Adipocyte (in vitro differentiated cells): ENCODE results near the gene SLIT3.

Experiments
- DNase-seq: peaks from one replicate; pipeline ENCODE4 v3.0.0-alpha.2; 2015; ENCODE audit warnings: low read depth
- H3K27me3 ChIP-seq: replicated peaks from 2 replicates; pipeline ENCODE4 v1.7.0; 2013; ENCODE audit warnings: mild to moderate bottlenecking, low read length, moderate library complexity; ENCODE audit not compliant: control insufficient read depth, insufficient read depth
- H3K36me3 ChIP-seq: 2 replicates; pipeline ENCODE4 v1.7.0; 2013; ENCODE audit warnings: low read length, mild to moderate bottlenecking, moderate library complexity; ENCODE audit not compliant: control insufficient read depth, insufficient read depth, severe bottlenecking
- H3K4me1 ChIP-seq: 2 replicates; pipeline ENCODE4 v1.7.0; 2013; ENCODE audit warnings: mild to moderate bottlenecking, low read length, moderate library complexity; ENCODE audit not compliant: control insufficient read depth, insufficient read depth
- H3K4me3 ChIP-seq: 2 replicates; pipeline ENCODE4 v1.7.0; 2013; ENCODE audit warnings: mild to moderate bottlenecking, low read length, moderate library complexity
- H3K9ac ChIP-seq: 2 replicates; pipeline ENCODE4 v1.7.0; 2013; ENCODE audit warnings: mild to moderate bottlenecking, low read length, moderate library complexity
- H3K9me3 ChIP-seq: 2 replicates; pipeline ENCODE4 v1.7.0; 2013; ENCODE audit warnings: mild to moderate bottlenecking, low read length, moderate library complexity; ENCODE audit not compliant: control insufficient read depth

SLIT3 gene

DNA sequence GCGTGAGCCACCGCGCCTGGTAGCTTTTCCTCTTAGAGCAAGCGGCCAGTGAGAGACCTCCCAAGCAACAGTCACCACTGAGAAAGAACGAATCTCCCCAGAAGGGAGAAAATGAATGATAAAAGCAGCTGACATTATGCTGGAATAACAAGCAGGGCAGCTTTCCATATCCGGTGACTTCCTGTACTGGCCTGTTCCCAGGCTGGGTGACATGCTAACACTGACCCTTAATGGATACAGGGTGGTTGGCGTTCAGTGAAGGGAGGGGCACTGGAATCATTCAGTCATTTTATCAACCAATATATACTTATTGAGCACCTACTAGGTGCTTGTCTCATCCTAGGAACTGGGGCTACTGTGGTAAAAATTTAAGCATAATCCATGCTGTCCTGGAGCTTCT lies 364.4 kb downstream of the SLIT3 start:
- H3K4me1 ChIP-seq: peaks cover 16% of the 10 kb centered on the region
- H3K4me3 ChIP-seq: no peak overlapping the region
- H3K9ac ChIP-seq: no peak overlapping the region
- no peak for DNase-seq
- no peaks in the 10 kb centered on the region for H3K9me3 ChIP-seq
- no peaks in the 10 kb centered on the region for H3K27me3 ChIP-seq
- H3K36me3 ChIP-seq: no peaks in the 10 kb centered on the region

DNA sequence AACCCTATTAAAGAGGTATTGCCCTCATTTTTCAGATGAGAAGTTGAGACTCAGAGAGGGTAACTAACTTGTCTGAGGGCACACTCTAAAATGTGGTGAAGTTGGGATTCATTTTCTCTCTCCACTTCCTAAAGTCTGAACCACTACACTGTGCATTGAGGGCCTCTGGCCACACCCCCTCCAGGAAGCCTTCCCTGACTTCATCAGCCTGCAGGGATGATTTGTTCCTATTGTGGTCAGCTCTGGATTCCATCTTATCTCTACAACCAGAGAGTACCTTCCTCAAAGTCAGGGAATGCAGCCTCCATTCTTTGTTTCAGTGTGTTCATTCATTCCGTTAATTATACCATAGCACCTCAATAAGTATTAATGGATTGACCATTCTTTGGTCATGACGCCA lies 365.8 kb downstream of the SLIT3 start:
- no peaks in the 10 kb centered on the region for H3K9me3 ChIP-seq
- H3K9ac ChIP-seq: no peak overlapping the region
- peaks cover 24% of the 10 kb centered on the region for H3K4me1 ChIP-seq
- H3K27me3 ChIP-seq: no peaks in the 10 kb centered on the region
- H3K4me3 ChIP-seq: no peak overlapping the region
- no peak for DNase-seq
- no peaks in the 10 kb centered on the region for H3K36me3 ChIP-seq

DNA sequence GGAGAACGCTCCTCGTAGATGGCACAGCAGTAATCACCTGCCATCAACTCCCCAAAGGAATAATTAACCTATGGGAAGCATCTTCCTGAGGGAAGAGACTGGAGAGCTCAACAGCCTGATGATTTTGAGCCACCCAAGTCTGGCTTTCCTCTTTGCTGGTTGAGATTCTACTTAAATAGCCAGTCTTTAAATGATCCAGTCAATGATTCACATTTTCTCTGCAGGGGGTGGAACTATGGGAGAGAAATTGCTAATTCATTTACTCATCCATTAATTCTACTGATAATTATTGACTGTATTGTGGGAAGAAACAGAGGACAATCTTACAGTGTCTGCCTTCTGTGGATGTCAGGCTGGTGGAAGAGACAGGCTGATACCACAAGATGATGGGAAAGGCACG lies 366.8 kb downstream of the SLIT3 start:
- no peaks in the 10 kb centered on the region for H3K9me3 ChIP-seq
- H3K4me3 ChIP-seq: no peak overlapping the region
- peaks cover 24% of the 10 kb centered on the region for H3K4me1 ChIP-seq
- no peak overlapping the region for H3K9ac ChIP-seq
- no peaks in the 10 kb centered on the region for H3K27me3 ChIP-seq
- DNase-seq: no peak
- H3K36me3 ChIP-seq: no peaks in the 10 kb centered on the region

DNA sequence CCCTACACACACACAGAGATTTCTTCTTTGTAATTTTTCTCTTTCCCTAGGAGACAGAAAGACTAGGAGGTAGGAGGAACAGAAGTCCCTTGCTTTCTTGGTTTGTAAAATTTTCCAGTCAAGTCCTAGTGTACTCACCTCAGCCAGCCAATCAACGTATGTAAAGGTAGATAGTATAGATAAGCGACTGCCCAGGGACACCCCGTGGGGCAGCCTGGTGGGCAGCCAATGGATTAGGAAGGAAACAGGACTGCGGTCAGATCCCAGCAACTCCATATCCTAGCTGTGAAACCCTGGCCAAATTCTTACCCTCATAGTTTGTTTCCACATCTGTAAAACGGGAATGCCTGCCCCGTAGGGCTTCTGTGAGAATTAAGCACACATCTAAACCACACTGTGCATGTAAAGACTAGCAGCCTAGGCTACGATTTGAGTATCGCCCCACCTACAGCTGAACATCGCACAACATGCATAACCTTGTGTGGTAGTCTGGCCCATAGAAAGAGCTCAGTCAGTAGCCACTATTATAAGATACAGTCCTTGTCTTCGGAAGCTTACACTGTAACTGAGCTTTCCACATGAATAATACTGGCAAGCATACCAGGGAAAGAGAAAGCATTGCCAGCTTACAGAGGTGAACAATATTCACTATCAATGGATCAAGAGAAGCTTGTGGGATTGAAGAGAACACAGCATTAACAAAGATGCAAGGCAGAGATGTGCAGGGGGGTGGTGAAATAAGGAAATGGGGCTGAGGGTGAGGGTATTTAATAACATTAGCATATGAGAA lies 368.3 kb downstream of the SLIT3 start:
- Histone ChIP-seq H3K9me3 (no peaks in the 10 kb centered on the region), H3K4me1 (peaks cover 24% of the 10 kb centered on the region), H3K27me3 (no peaks in the 10 kb centered on the region), H3K4me3 (no peak overlapping the region), H3K9ac (no peak overlapping the region), H3K36me3 (no peaks in the 10 kb centered on the region)
- DNase-seq: no peak

DNA sequence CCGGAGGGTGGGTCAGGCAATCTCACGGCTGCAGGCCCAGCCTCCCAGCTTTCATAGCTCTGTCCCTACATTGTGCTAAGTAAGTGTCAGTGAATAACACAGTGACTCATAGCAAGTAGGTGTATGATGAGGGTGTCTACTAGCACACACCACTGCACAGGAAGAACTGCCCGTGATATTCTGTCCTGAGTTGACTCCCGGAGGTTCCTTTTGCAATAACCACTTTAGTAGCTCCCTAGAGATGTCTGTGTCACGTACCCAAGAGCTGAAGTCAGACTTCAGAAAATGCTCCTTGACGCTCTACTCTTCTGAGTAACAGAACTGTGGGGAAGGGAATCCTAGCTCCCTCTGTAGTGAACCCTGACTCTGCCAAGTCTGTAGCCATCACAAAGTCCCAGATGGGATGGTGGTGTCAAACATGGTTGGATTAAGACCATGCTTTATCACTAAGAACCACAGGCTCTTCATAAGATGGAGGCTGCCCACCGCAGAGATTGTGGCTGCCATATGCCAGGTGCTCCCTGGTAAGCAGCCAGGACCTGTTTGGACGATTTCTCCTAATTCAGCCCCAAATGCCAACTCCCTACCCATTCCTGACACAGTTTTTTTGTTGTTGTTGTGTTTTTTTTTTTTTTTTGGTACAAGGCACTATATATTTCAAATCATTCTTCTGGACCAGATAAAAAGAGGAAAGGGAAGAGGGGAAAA lies 369.1 kb downstream of the SLIT3 start:
- H3K4me1 ChIP-seq: peaks cover 24% of the 10 kb centered on the region
- H3K9me3 ChIP-seq: no peaks in the 10 kb centered on the region
- no peak overlapping the region for H3K9ac ChIP-seq
- no peaks in the 10 kb centered on the region for H3K36me3 ChIP-seq
- peak; percentile 17 for DNase-seq
- H3K4me3 ChIP-seq: no peak overlapping the region
- no peaks in the 10 kb centered on the region for H3K27me3 ChIP-seq

DNA sequence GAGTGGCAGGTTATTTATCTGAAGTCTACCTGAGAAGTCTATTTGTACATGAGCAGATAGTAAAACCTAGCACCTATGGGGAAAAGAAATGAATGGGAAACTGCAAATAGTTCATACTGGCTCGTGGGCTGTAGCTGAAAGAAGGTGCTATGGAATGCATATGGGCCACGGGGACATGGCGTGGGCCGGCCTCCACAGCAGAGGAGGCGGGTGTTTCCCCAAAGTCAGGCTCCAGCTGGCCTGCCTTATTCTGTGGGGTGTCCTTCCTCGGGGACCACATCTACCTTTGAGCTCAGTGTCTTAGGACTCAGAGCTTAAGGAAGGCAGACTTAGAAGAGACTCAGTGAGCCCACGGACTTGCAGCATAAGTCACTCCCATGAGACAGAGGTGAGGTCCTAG lies 371.3 kb downstream of the SLIT3 start:
- Histone ChIP-seq H3K27me3 (no peaks in the 10 kb centered on the region), H3K4me3 (no peak overlapping the region), H3K36me3 (no peaks in the 10 kb centered on the region), H3K9ac (no peak overlapping the region), H3K4me1 (peaks cover 24% of the 10 kb centered on the region), H3K9me3 (no peaks in the 10 kb centered on the region)
- no peak for DNase-seq

DNA sequence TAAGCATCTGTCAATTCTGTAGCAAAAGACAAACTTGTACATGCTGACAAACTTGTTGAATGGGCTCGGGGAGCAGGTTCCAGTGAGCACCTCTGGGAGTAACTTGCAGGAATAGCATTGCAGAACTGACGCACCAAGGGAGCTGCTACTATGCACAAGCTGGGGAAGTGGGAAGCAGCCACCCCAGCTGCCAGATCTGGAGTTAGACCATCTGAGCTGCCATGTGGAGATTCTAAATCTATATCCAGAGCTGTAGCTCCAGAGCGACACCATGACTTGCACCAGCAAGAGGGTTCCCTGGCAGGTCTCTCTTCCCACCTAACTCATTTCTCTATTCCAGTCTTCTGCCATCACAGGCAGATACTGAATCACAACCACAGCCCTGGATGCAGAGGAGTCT lies 375.8 kb downstream of the SLIT3 start:
- no peaks in the 10 kb centered on the region for H3K36me3 ChIP-seq
- no peak overlapping the region for H3K9ac ChIP-seq
- DNase-seq: no peak
- no peak overlapping the region for H3K4me3 ChIP-seq
- H3K27me3 ChIP-seq: no peaks in the 10 kb centered on the region
- no peaks in the 10 kb centered on the region for H3K4me1 ChIP-seq
- no peaks in the 10 kb centered on the region for H3K9me3 ChIP-seq

DNA sequence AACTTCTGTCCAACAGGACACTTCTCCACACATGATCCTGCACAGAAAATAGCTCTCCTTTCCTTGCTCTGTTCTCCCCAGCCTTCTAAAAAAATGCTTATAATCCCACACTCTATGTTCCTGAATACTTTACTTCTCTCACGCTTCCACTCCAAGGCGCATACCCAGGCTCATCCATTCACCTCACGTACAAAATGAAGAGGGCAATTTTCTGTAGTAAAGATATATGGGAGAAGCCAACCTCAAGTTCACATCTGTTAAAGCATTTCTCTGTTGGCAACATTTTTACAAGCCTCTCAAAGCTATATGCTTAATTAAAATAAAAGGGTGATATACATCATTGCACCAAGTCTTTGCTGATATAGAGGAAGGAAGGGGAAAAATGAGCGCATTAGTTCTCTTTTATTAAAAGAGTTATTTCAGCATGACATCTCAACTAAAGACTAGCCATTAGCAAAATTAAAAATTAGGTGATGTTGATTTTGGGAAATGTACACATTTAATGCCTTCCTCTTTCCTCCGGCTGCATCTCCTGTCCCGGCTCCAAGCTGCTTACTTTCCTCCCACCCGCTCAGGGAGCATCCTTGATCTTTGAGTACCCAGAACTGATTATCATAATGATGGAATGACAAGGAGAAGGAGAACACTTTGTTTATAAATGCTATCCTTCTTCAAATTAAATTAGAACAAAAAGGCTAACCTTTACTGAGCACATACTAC lies 379.6 kb downstream of the SLIT3 start:
- Histone ChIP-seq H3K36me3 (no peaks in the 10 kb centered on the region), H3K9ac (no peak overlapping the region), H3K4me3 (no peak overlapping the region), H3K4me1 (peaks cover 13% of the 10 kb centered on the region), H3K27me3 (no peaks in the 10 kb centered on the region), H3K9me3 (no peaks in the 10 kb centered on the region)
- no peak for DNase-seq

DNA sequence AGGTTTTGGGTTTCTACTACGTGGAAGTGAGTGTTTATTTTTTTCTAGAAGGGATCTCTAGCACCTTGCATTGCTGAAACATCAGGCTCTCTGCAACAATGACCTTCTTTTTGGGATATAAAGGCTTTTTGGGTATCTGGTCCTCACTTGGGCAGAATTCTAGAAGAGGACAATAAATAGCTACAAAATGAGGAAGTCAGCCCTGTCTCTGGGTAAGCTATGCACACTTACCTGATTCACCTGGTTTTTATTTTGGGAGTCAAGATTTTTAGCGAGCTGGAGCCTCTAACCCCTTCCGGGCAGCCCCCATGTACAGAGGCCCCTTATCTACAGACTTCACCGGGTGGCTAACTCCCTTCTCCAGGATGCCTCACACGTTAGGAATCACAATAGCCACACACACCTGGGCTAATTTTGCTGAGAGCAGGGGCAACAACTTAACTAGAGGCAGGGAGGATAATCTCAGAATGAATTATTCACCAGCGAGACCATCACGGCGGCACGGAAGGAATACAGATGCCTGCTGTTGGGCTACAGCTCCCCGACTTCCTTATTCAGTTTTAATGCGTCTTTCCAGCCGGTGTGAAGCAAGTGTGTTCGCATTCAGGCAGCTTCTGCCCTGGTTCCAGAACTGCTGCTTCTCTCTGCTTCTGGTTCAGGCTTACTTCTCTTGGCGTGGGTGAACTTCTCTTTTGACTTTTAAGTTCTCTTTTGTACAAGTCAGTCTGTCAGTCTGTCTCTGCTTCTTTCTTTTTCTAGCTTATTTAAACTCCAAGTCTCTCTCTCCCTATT lies 380.7 kb downstream of the SLIT3 start:
- Histone ChIP-seq H3K36me3 (no peaks in the 10 kb centered on the region), H3K4me1 (peaks cover 20% of the 10 kb centered on the region), H3K27me3 (no peaks in the 10 kb centered on the region), H3K9ac (no peak overlapping the region), H3K9me3 (no peaks in the 10 kb centered on the region), H3K4me3 (no peak overlapping the region)
- no peak for DNase-seq

DNA sequence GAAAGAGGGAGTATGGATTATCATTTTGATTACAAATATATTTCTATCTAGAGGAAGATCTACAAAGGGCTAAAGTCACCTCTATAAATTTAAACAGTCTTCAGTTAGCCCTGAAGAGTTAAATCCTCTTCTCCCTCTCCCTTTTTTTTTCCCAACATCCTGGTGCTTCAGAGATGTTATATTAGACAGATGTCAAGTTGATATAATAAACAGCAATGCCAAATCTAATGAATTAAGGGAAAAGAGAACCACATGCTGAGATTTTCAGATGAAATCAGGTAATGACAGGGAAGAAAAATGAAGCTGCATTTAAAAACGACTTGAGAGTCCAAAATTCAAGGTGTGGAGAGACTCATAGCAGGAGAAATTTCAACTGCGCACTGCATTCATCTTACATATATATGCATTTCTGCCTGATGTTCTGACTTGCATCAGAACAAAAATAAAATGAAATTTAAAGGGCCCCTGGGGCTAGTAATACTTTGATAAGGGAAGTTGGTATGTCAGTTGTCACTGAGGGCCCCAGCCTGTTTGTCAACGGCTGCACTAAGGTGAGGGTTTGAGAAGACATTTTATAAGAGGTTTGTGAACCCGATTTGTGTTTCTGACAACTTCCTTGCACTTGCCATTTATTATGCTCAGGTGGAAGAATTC lies 382.9 kb downstream of the SLIT3 start:
- Histone ChIP-seq H3K36me3 (no peaks in the 10 kb centered on the region), H3K4me1 (peaks cover 20% of the 10 kb centered on the region), H3K4me3 (no peak overlapping the region), H3K9ac (no peak overlapping the region), H3K9me3 (no peaks in the 10 kb centered on the region), H3K27me3 (no peaks in the 10 kb centered on the region)
- no peak for DNase-seq
